ENCODE data around the gene NSUN2. TPM values are rescaled to one million over a fixed set of nuclear protein-coding genes. Genes with fewer than 3 reads are reported as not detected.

The NSUN2 gene
- total RNA-seq, 1 donor from 2014 or later: 78.8 TPM

DNA sequence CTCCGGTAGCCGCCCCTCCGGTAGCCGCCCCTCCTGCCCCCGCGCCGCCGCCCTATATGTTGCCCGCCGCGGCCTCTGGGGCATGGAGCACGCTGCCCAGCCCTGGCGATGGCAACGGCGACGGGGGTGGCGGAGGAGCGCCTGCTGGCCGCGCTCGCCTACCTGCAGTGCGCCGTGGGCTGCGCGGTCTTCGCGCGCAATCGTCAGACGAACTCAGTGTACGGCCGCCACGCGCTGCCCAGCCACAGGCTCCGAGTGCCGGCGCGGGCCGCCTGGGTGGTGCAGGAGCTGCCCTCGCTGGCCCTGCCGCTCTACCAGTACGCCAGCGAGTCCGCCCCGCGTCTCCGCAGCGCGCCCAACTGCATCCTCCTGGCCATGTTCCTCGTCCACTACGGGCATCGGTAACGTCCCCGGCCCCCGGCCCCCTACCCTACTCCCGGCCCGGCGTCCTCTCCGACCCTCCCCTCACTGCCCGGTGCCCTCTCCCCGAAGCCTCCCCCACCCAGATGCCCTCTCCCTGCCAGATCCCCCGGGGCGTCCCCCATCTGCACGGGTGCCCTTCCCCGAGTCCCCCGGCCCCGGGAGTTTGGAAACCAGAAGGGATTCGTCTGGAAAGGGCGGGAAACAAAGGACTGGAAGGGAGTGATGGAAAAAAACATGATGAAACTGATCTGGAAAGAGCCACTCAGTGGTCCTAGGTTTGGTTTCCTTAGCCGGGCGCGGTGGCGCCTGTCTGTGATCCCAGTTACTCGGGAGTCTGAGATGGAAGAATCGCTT is 813 bp upstream of the NSUN2 start:
- peak overlapping the region; percentile 86 for H3K4me3 ChIP-seq (ENCODE audit: insufficient read depth, low read depth, low read length)
- H3K4me2 ChIP-seq (ENCODE audit: low read length): peak overlapping the region; percentile 98
- peak overlapping the region; percentile 98 for H3K9ac ChIP-seq (ENCODE audit: low read length)
- TF ChIP-seq, protein P1, sequence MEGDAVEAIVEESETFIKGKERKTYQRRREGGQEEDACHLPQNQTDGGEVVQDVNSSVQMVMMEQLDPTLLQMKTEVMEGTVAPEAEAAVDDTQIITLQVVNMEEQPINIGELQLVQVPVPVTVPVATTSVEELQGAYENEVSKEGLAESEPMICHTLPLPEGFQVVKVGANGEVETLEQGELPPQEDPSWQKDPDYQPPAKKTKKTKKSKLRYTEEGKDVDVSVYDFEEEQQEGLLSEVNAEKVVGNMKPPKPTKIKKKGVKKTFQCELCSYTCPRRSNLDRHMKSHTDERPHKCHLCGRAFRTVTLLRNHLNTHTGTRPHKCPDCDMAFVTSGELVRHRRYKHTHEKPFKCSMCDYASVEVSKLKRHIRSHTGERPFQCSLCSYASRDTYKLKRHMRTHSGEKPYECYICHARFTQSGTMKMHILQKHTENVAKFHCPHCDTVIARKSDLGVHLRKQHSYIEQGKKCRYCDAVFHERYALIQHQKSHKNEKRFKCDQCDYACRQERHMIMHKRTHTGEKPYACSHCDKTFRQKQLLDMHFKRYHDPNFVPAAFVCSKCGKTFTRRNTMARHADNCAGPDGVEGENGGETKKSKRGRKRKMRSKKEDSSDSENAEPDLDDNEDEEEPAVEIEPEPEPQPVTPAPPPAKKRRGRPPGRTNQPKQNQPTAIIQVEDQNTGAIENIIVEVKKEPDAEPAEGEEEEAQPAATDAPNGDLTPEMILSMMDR (IDR thresholded peaks at IDR 0.05; ENCODE audit: insufficient read depth, low read depth, low read length): no peak
- TF ChIP-seq EZH2 (IDR thresholded peaks at IDR 0.05; ENCODE audit: insufficient read depth, low read length): no peak
- H3K36me3 Mint-ChIP-seq (ENCODE audit: low read depth, unreplicated experiment): peaks cover 13% of the 10 kb centered on the region
- H3K27me3 Mint-ChIP-seq (ENCODE audit: low read depth, unreplicated experiment): no peaks in the 10 kb centered on the region
- peaks cover 21% of the 10 kb centered on the region for H3K4me1 Mint-ChIP-seq (ENCODE audit: low read depth, unreplicated experiment)
- peaks cover 17% of the 10 kb centered on the region for H3K36me3 ChIP-seq (ENCODE audit: insufficient read depth, low read length)
- H2AFZ ChIP-seq (ENCODE audit: low read depth, low read length): peak overlapping the region; percentile 90
- no peak for FAIRE-seq
- peaks cover 87% of the 10 kb centered on the region for H3K79me2 ChIP-seq (ENCODE audit: insufficient read depth, low read length)
- H3K4me1 ChIP-seq (ENCODE audit: insufficient read depth, low read length): peaks cover 7% of the 10 kb centered on the region
- H3K9me3 ChIP-seq (ENCODE audit: insufficient read depth, low read depth, low read length): no peaks in the 10 kb centered on the region
- peak; percentile 20 for DNase-seq (ENCODE audit: low read depth)
- peak overlapping the region; percentile 100 for H3K27ac ChIP-seq (ENCODE audit: low read depth, low read length)
- peak overlapping the region; percentile 53 for H3K27ac Mint-ChIP-seq (ENCODE audit: unreplicated experiment)
- H3K9me3 Mint-ChIP-seq (ENCODE audit: unreplicated experiment): no peaks in the 10 kb centered on the region
- peaks cover 80% of the 10 kb centered on the region for H4K20me1 ChIP-seq (ENCODE audit: insufficient read depth, low read length)
- no peaks in the 10 kb centered on the region for H3K27me3 ChIP-seq (ENCODE audit: insufficient read depth, low read length)
- H3K4me3 Mint-ChIP-seq (ENCODE audit: unreplicated experiment): peak overlapping the region; percentile 98

DNA sequence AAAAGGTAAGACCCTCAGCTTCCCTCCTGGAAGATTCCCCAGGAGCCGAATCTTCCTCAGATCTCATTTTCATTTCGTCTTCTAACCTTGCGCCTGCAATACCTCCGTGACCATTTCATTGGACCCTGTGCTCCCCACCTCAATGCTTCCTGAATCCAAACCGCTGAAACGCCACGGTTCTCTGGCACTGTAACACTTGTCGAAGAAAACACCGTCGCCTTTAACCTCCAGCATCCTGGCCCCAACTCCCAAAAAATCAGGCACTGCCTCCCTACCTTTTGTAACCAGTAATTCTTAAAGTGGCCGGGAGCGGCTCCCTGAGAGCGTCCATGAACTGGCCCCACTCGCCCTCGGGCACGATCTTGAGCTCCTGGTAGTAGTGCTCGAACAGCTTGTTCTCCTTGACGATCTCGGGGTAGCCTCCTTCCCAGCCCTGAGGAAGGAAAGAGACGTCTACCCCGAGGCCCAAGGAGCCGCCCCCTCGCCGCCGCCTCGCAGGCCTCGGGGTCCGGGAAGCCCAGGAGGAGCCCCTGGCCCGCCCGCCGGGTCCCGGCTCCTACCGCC is 438 bp downstream of the NSUN2 start:
- peaks cover 78% of the 10 kb centered on the region for H4K20me1 ChIP-seq (ENCODE audit: insufficient read depth, low read length)
- no peaks in the 10 kb centered on the region for H3K27me3 ChIP-seq (ENCODE audit: insufficient read depth, low read length)
- Mint-ChIP-seq H3K27ac (ENCODE audit: unreplicated experiment) (peak overlapping the region; percentile 81), H3K9me3 (ENCODE audit: unreplicated experiment) (no peaks in the 10 kb centered on the region), H3K36me3 (ENCODE audit: low read depth, unreplicated experiment) (peaks cover 13% of the 10 kb centered on the region), H3K27me3 (ENCODE audit: low read depth, unreplicated experiment) (no peaks in the 10 kb centered on the region), H3K4me3 (ENCODE audit: unreplicated experiment) (peak overlapping the region; percentile 98), H3K4me1 (ENCODE audit: low read depth, unreplicated experiment) (peaks cover 18% of the 10 kb centered on the region)
- no peak for FAIRE-seq
- no peak for DNase-seq (ENCODE audit: low read depth)
- TF ChIP-seq, protein P1 (IDR thresholded peaks at IDR 0.05; ENCODE audit: insufficient read depth, low read depth, low read length): no peak
- no peak for TF ChIP-seq EZH2 (IDR thresholded peaks at IDR 0.05; ENCODE audit: insufficient read depth, low read length)
- H3K79me2 ChIP-seq (ENCODE audit: insufficient read depth, low read length): peaks cover 92% of the 10 kb centered on the region
- no peaks in the 10 kb centered on the region for H3K9me3 ChIP-seq (ENCODE audit: insufficient read depth, low read depth, low read length)
- peak overlapping the region; percentile 100 for H3K27ac ChIP-seq (ENCODE audit: low read depth, low read length)
- peaks cover 22% of the 10 kb centered on the region for H3K36me3 ChIP-seq (ENCODE audit: insufficient read depth, low read length)
- peak overlapping the region; percentile 96 for H2AFZ ChIP-seq (ENCODE audit: low read depth, low read length)
- H3K4me1 ChIP-seq (ENCODE audit: insufficient read depth, low read length): peaks cover 7% of the 10 kb centered on the region
- peak overlapping the region; percentile 86 for H3K4me3 ChIP-seq (ENCODE audit: insufficient read depth, low read depth, low read length)
- H3K9ac ChIP-seq (ENCODE audit: low read length): peak overlapping the region; percentile 98
- H3K4me2 ChIP-seq (ENCODE audit: low read length): peak overlapping the region; percentile 98
